GM19372 (cell line): Measurements from ENCODE around the gene SPRY2.

Experiments
- ATAC-seq: cut with Tn5 transposase; IDR thresholded peaks from one replicate; pipeline ENCODE4 v1.9.1; 2021; ENCODE audit warnings: mild to moderate bottlenecking, low read depth, moderate library complexity; ENCODE audit not compliant: unreplicated experiment

The SPRY2 gene, protein sequence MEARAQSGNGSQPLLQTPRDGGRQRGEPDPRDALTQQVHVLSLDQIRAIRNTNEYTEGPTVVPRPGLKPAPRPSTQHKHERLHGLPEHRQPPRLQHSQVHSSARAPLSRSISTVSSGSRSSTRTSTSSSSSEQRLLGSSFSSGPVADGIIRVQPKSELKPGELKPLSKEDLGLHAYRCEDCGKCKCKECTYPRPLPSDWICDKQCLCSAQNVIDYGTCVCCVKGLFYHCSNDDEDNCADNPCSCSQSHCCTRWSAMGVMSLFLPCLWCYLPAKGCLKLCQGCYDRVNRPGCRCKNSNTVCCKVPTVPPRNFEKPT

GRCh38 chr13:80341101-80341755 lies at the start of gene SPRY2:
TSS of gene SPRY2 (minus strand) at chr13:80341126. CDS start at chr13:80337705, 3,421 bp downstream.
- peak; percentile 37 for ATAC-seq

- ATAC-seq = no peak
Measured at GRCh38 chr13:80390338-80390737, 49.4 kb upstream of the SPRY2 start.

- no peak for ATAC-seq
Measured at GRCh38 chr13:80389073-80390038, 48.4 kb upstream of the SPRY2 start.

DNA sequence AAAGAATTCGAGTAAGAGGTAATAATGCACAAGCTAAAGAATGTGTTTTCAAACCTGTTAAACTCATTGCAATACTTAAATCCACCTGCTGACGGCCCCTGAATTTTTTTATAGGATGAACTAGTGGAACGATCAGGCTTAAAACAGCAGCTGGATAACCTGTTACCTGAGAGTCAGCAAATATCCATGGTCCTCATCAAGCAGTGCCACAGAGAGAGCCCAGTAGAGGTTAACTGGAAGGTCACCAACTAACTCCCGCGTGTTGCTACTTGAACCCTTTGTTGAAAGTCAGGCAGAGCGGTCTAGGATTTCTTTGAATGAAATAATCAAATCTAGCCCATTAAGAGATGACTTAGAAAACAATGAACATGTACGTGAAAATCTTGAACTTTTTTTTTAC lies 47.6 kb upstream of the SPRY2 start:
- no peak for ATAC-seq

- ATAC-seq = no peak
Measured at GRCh38 chr13:80386592-80386991, 45.7 kb upstream of the SPRY2 start.

- ATAC-seq = peak; percentile 69
Measured at GRCh38 chr13:80386002-80386401, 45.1 kb upstream of the SPRY2 start.

DNA sequence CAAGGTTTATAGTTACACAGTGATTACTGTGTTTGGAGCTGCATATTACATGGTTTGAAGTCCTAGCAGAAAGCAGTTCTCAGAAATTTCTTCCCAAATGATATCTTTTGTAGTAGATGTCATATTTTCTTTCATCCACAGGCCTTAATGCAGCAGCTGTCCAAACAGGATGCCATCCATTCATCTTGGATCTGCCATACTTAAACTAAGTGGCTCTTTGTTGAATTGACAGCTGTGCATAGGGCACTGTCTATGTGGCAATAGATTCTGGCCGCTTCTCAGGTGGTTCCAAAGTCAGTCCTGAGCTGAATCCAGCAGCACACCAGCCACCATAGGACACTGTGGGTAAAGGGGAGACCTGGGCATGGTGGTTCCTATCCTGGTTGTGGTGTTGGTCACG lies 41.6 kb upstream of the SPRY2 start:
- ATAC-seq = no peak

DNA sequence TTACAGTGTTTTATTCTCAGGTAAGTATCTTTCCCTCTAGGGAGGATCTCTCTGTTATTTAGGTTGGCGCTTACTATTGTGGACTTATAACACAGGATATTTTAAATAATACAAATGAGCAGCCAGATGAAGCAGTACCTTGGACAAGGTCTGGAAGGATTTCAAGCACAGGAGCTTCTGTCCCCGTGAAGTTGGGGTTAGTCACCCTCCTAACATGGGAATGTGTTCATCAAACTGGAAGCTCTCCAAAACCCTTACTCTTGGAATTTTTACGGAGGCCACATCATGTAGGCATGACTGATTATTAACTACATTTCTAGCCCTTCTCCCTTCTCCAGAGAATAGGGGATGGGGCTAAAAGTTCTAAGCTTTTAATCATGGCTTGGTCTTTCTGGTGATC lies 38.3 kb upstream of the SPRY2 start:
- ATAC-seq = no peak

DNA sequence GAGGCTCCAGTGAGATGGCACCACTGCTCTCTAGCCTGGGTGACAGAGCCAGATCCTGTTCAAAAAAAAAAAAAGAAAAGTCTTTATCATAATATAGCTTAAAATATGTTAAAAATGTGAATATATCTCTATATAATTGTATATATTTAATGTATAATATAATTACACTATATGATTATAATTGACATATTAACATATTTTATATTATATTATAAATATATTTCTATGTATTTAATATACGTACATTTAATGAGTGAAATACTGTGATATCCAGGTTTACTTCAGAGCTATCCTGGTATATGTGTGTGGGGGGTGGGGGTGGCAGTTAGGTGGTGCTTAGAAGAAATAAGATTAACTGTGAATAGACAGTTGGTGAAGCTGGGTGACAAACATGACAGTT lies 35.6 kb upstream of the SPRY2 start:
- ATAC-seq = no peak

GRCh38 chr13:80374901-80375300 lies 34.0 kb upstream of the SPRY2 start:
- no peak for ATAC-seq

GRCh38 chr13:80374444-80374843 lies 33.5 kb upstream of the SPRY2 start:
- ATAC-seq = no peak

DNA sequence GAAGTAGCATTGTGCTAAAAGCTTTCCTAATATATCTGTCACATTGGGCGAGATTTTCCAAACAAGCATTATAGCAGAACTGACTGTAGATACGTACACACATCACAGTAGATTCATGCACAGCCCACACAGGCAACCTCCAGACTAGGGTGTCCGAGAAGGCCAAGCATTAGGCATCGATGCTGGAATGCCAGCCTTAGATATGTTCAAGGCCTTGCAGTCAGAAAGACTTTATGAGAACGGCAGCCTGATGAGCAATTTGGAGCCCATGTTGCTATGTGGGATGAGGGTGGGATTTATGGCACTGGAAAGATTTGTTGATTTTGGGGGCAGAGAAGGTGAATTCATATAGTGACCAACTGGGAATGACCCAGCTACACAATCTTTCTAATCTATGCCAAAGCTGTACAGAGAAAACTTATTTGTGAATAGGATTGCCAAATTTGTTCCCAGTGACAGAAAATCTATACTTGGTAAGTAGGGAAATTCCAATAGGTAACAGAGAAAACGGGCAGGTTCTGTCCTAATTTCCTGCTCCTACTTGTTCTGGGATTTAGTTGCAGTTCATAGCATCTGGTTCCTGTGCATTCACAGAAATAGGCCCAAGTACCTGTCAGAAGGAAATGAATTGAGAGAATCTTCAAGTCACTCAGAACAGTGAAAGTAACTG lies 31.0 kb upstream of the SPRY2 start:
- ATAC-seq = no peak

GRCh38 chr13:80367473-80367872 lies 26.5 kb upstream of the SPRY2 start:
- ATAC-seq = no peak

GRCh38 chr13:80363890-80364503 lies 23.1 kb upstream of the SPRY2 start:
- no peak for ATAC-seq

DNA sequence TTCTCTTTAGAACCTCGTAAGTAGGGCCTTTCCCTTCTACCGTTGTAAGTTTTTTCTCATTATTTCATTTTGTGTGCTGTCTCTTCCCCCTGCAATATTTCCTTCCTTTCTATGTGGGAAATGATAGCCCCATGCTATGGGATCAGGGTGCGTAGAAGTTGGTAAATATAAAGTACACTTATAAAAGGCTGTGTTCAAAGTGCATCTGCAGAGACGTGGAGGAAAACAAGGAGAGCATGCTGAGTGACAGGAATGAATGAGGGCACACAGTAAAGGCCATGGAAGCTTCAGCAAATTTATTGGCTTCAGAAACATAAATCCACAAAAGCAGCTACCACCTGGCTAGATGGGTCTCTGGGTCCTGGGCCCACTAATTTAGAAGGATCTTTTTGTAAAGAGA lies 21.6 kb upstream of the SPRY2 start:
- no peak for ATAC-seq

GRCh38 chr13:80361883-80362327 lies 21.0 kb upstream of the SPRY2 start:
- ATAC-seq = peak; percentile 94

GRCh38 chr13:80361298-80361697 lies 20.4 kb upstream of the SPRY2 start:
- ATAC-seq = no peak

DNA sequence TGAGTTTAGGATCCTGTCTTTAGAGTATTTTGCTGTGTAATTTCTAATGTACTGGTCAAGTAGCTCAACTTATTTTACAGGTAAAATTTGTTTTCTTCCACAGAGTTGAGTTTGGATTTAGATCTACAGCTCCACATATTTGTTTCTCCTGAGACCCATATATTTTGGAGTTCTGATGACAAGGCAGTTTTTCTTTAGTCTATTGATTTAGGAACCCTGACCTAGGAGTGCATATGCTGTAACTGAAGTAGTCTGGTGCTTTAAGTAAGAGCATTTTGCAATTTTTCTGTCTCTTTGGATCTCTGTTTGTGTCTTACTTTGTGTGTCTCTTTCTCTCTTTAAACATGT lies 19.5 kb upstream of the SPRY2 start:
- ATAC-seq = no peak

- ATAC-seq = no peak
Measured at GRCh38 chr13:80359778-80360452, 19.0 kb upstream of the SPRY2 start.

GRCh38 chr13:80359414-80359777 lies 18.5 kb upstream of the SPRY2 start:
- no peak for ATAC-seq
